ENCODE results near the gene CBX2.

- no peak for TF ChIP-seq POLR2A (IDR thresholded peaks at IDR 0.05)
- no peak for TF ChIP-seq CTCF (IDR thresholded peaks at IDR 0.05)
These were observed 22.6 kb downstream of the CBX2 start for GRCh38 chr17:79800325-79801155.
